ENCODE data around the gene GPR162.
A peak's percentile ranks its signal among the peaks of the same experiment; 100 is the strongest.

Gene GPR162

DNA sequence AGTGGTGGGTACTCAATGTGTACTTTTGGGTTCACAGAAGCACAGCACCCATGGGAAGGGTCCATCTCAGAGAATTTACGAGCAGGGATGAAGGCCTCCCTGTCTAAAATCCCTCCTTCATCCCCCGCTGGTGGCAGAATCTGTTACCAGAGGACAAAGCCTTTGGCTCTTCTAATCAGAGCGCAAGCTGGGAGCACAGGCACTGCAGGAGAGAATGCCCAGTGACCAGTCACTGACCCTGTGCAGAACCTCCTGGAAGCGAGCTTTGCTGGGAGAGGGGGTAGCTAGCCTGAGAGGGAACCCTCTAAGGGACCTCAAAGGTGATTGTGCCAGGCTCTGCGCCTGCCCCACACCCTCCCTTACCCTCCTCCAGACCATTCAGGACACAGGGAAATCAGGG, 1.5 kb upstream of the GPR162 start:
- no peak for TF ChIP-seq CTCF (conservative IDR thresholded peaks at IDR 0.05; ENCODE audit: control insufficient read depth, insufficient read depth, low read depth, low read length)
- no peak overlapping the region for H3K4me3 ChIP-seq (ENCODE audit: control insufficient read depth, low read depth, low read length)
- no peak for DNase-seq (ENCODE audit: low read depth)

DNA sequence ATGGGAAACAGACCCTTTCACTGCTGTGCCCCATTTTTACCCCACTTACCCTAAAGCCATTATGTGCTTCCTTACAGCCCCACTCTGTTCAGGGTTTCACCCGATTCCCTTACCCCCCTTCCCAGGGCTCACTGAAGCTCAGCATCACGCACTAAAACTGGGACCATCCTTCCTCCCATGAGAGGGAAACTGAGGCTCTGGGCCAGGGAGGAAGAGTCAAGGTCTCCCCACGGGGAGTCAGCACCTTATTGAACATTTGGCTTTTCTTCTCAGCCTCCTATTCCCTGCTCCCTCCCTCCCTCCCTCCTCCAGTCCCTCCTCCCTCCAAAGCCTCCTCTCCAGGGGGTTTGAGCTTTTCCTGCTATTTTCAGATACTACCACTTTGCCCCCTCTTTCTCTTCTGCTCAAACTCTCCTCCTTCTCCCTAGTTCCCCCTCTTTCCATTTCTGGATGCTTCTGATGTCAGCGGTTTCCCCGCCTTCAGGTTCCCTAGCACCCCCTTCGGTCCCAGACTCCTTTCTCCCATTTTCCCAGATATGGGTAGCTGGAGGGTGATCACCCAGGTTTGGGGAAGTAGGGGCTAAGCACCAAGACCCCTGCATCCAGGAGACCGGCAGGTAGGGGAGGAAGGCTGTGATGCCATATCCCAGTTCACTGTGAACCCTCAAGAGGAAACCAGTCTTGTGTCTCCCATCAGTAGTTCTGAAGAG, 960 bp downstream of the GPR162 start:
- no peak overlapping the region for H3K4me3 ChIP-seq (ENCODE audit: control insufficient read depth, low read depth, low read length)
- no peak for TF ChIP-seq CTCF (conservative IDR thresholded peaks at IDR 0.05; ENCODE audit: control insufficient read depth, insufficient read depth, low read depth, low read length)
- no peak for DNase-seq (ENCODE audit: low read depth)

DNA sequence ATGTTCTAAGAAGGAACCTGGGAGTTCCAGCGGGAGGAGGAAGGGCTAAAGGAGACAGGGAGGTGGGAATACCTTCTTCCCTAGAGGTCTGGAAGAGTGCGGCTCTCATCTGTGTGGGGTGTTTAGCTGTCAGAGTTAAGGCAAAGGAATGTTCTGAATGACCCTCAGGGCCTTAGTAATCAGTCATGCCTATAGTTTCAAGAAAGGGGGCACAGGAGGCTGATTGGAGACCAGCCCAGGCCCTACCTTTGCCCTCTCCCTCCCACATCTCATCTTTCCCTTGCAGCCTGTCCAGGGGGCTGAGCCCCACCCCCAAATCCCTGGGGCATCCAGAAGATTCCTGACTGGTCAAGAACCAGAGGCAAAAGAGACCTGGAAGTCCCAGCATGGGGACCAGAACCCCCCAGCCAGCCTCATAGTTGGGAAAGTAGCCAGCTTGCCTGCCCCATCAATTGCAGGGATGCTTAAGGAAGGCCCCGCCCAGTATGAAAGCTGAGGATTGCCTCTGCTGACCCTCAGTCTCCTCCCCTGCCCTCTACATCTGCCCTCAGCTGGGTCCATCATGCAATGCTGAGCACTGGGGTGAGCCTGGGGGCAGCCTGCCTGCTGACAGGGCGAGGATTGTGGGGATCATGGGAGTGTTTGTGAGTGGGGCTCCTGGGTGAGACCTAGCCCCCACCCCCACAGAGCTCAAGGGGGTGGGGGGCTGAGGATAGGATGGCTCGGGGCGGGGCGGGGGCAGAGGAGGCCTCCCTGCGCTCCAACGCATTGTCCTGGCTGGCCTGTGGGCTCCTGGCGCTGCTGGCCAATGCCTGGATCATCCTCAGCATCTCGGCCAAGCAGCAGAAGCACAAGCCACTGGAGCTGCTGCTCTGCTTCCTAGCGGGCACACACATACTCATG, 1.8 kb downstream of the GPR162 start:
- TF ChIP-seq CTCF (conservative IDR thresholded peaks at IDR 0.05; ENCODE audit: control insufficient read depth, insufficient read depth, low read depth, low read length) = no peak
- H3K4me3 ChIP-seq (ENCODE audit: control insufficient read depth, low read depth, low read length) = no peak overlapping the region
- no peak for DNase-seq (ENCODE audit: low read depth)

GRCh38 chr12:6824085-6824775, 2.6 kb downstream of the GPR162 start:
- no peak for TF ChIP-seq CTCF (conservative IDR thresholded peaks at IDR 0.05; ENCODE audit: control insufficient read depth, insufficient read depth, low read depth, low read length)
- no peak for DNase-seq (ENCODE audit: low read depth)
- no peak overlapping the region for H3K4me3 ChIP-seq (ENCODE audit: control insufficient read depth, low read depth, low read length)

DNA sequence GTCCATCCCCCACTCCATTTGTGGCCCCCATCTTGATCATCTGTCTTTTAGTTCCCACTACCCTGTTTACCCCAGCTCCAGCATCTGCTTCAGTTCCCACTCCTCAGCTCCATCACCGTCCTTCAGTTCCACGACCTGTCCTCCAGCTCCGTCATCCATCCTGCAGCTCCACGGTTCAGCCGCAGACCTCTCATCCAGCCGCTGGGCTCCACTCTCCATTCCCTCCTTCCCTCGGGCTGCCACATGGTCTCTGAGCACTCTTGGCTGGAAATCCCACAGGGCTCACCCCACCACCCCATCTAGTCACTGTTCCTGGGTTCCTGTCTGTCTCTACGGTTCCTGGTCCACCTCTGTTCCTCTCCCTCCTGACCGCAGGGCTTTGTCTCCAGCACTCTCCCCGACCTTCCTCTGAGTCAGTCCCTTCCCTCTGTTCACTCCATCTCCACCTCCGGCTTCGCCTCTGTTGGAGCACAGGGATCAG, 3.3 kb downstream of the GPR162 start:
- DNase-seq (ENCODE audit: low read depth) = peak; percentile 60
- TF ChIP-seq CTCF (conservative IDR thresholded peaks at IDR 0.05; ENCODE audit: control insufficient read depth, insufficient read depth, low read depth, low read length) = no peak
- H3K4me3 ChIP-seq (ENCODE audit: control insufficient read depth, low read depth, low read length) = peak overlapping the region; percentile 48

- peak; percentile 85 for DNase-seq (ENCODE audit: low read depth)
- peak overlapping the region; percentile 48 for H3K4me3 ChIP-seq (ENCODE audit: control insufficient read depth, low read depth, low read length)
- peak; percentile 96 for TF ChIP-seq CTCF (conservative IDR thresholded peaks at IDR 0.05; ENCODE audit: control insufficient read depth, insufficient read depth, low read depth, low read length)
These were observed 3.9 kb downstream of the GPR162 start for GRCh38 chr12:6825398-6826124.

Data from fibroblast of mammary gland (primary cell).